Endodermal cell (in vitro differentiated cells): ENCODE measurements around the gene DPM3. TPM values are rescaled to one million over a fixed set of nuclear protein-coding genes. Genes with fewer than 3 reads are reported as not detected.
A peak's percentile ranks its signal among the peaks of the same experiment; 100 is the strongest.

Experiments
- DNase-seq: peaks from one replicate; pipeline ENCODE4 v3.0.0-alpha.2; 2017
- H3K27ac ChIP-seq: 2 replicates; pipeline ENCODE4 v1.5.1; 2013; ENCODE audit warnings: mild to moderate bottlenecking, low read depth, low read length, moderate library complexity
- H3K27me3 ChIP-seq: 2 replicates; pipeline ENCODE4 v1.6.1; 2013; ENCODE audit warnings: mild to moderate bottlenecking, low read length, moderate library complexity; ENCODE audit not compliant: insufficient read depth, control insufficient read depth, poor library complexity, severe bottlenecking
- H3K36me3 ChIP-seq: 2 replicates; pipeline ENCODE4 v1.7.0; 2013; ENCODE audit warnings: mild to moderate bottlenecking, low read length, moderate library complexity; ENCODE audit not compliant: control insufficient read depth, insufficient read depth
- H3K4me1 ChIP-seq: one replicate; pipeline ENCODE4 v1.7.0; 2013; ENCODE audit warnings: low read length; ENCODE audit not compliant: control insufficient read depth, insufficient read depth
- H3K4me3 ChIP-seq: 2 replicates; pipeline ENCODE4 v1.5.1; 2013; ENCODE audit warnings: mild to moderate bottlenecking, low read length, moderate library complexity
- H3K9ac ChIP-seq: 2 replicates; pipeline ENCODE4 v1.6.1; 2013; ENCODE audit warnings: mild to moderate bottlenecking, low read length, moderate library complexity; ENCODE audit not compliant: poor library complexity, severe bottlenecking; ENCODE audit errors: extremely low read depth
- H3K9me3 ChIP-seq: 2 replicates; pipeline ENCODE4 v1.6.1; 2013; ENCODE audit warnings: mild to moderate bottlenecking, low read length, moderate library complexity; ENCODE audit not compliant: control insufficient read depth
- H3K27ac Mint-ChIP-seq: 2 replicates; pipeline ENCODE4 v1.8.0; 2020; ENCODE audit warnings: mixed read lengths
- H3K27me3 Mint-ChIP-seq: 2 replicates; pipeline ENCODE4 v1.8.0; 2021; ENCODE audit warnings: mild to moderate bottlenecking, mixed read lengths; ENCODE audit not compliant: insufficient read depth
- H3K36me3 Mint-ChIP-seq: 2 replicates; pipeline ENCODE4 v1.8.0; 2020; ENCODE audit warnings: low read depth, mixed read lengths
- H3K4me1 Mint-ChIP-seq: 2 replicates; pipeline ENCODE4 v1.8.0; 2020; ENCODE audit warnings: mixed read lengths
- H3K4me3 Mint-ChIP-seq: 2 replicates; pipeline ENCODE4 v1.8.0; 2020; ENCODE audit warnings: mild to moderate bottlenecking, moderate library complexity, mixed read lengths
- H3K9me3 Mint-ChIP-seq: 2 replicates; pipeline ENCODE4 v1.8.0; 2020; ENCODE audit warnings: mild to moderate bottlenecking, mixed read lengths
- CTCF ChIP-seq: fragments of 200-600 bp; sonication (generic); conservative IDR thresholded peaks from 2 replicates; pipeline ENCODE4 v1.5.0; 2021; ENCODE audit warnings: antibody characterized with exemption, mild to moderate bottlenecking
- WGBS, 2 experiments: methylation state at CpG; one replicate each; pipeline versions ENCODE4 v1.1.5 to v1.1.7; 2013; ENCODE audit warnings: missing lambda C conversion rate in 2 of 2, mixed read lengths in 1 of 2; ENCODE audit not compliant: insufficient coverage in 1 of 2, insufficient read length in 1 of 2; 5-methylcytosine and 5-hydroxymethylcytosine counted together
- total RNA-seq, 2 donors: library from RNA; stranded (reverse); fragmentation: NEBNext Ultra II Directional in 1 of 2; extraction: Animal tissue kit (Norgen Biotek cat#: 25700) in 1 of 2; gene quantifications; 2 replicates in 1 of 2; 3 replicates in 1 of 2; pipeline ENCODE4 v1.2.1, GENCODE V29; 2021

DPM3 gene
- total RNA-seq, 2 donors from 2014 or later = 48.8 to 73.4 TPM

GRCh38 chr1:155177192-155177917 is 37.0 kb upstream of the DPM3 start:
- 88 to 98% methylated on average over 10 to 11 of the region's 11 CpGs for WGBS, 2 experiments
- no peak overlapping the region for H3K27ac ChIP-seq
- TF ChIP-seq CTCF = no peak
- peaks cover 15% of the 10 kb centered on the region for H3K27me3 Mint-ChIP-seq
- DNase-seq = peak; percentile 33
- no peaks in the 10 kb centered on the region for H3K27me3 ChIP-seq
- H3K4me1 ChIP-seq = no peaks in the 10 kb centered on the region
- H3K36me3 Mint-ChIP-seq = peaks cover 7% of the 10 kb centered on the region
- peaks cover 17% of the 10 kb centered on the region for H3K36me3 ChIP-seq
- H3K9me3 Mint-ChIP-seq = no peaks in the 10 kb centered on the region
- H3K4me3 Mint-ChIP-seq = no peak overlapping the region
- peaks cover 10% of the 10 kb centered on the region for H3K4me1 Mint-ChIP-seq
- H3K4me3 ChIP-seq = no peak overlapping the region
- H3K27ac Mint-ChIP-seq = no peak overlapping the region
- H3K9ac ChIP-seq = no peak overlapping the region
- H3K9me3 ChIP-seq = no peaks in the 10 kb centered on the region

- DNase-seq = peak; percentile 91
- 79 to 81% methylated on average over 7 to 8 of the region's 8 CpGs for WGBS, 2 experiments
- Histone ChIP-seq H3K27me3 (no peaks in the 10 kb centered on the region), H3K36me3 (peaks cover 17% of the 10 kb centered on the region), H3K4me3 (no peak overlapping the region), H3K27ac (no peak overlapping the region), H3K4me1 (no peaks in the 10 kb centered on the region), H3K9ac (no peak overlapping the region), H3K9me3 (no peaks in the 10 kb centered on the region)
- Mint-ChIP-seq H3K27me3 (peaks cover 15% of the 10 kb centered on the region), H3K36me3 (peaks cover 7% of the 10 kb centered on the region), H3K4me1 (peaks cover 14% of the 10 kb centered on the region), H3K4me3 (no peak overlapping the region), H3K27ac (no peak overlapping the region), H3K9me3 (no peaks in the 10 kb centered on the region)
- peak; percentile 90 for TF ChIP-seq CTCF
Observed at GRCh38 chr1:155176544-155177071, 36.3 kb upstream of the DPM3 start.

GRCh38 chr1:155175927-155176371 is 35.6 kb upstream of the DPM3 start:
- no peaks in the 10 kb centered on the region for H3K27me3 ChIP-seq
- H3K27ac ChIP-seq = no peak overlapping the region
- H3K9ac ChIP-seq = no peak overlapping the region
- Mint-ChIP-seq H3K27ac (no peak overlapping the region), H3K9me3 (no peaks in the 10 kb centered on the region), H3K36me3 (peaks cover 9% of the 10 kb centered on the region), H3K27me3 (peaks cover 15% of the 10 kb centered on the region), H3K4me1 (peaks cover 14% of the 10 kb centered on the region), H3K4me3 (no peak overlapping the region)
- DNase-seq = peak; percentile 46
- no peaks in the 10 kb centered on the region for H3K9me3 ChIP-seq
- no peak overlapping the region for H3K4me3 ChIP-seq
- H3K4me1 ChIP-seq = no peaks in the 10 kb centered on the region
- TF ChIP-seq CTCF = no peak
- 84 to 93% methylated on average over 3 to 9 of the region's 9 CpGs for WGBS, 2 experiments
- peaks cover 17% of the 10 kb centered on the region for H3K36me3 ChIP-seq
